SK-N-SH (cell line): ENCODE measurements around the gene SRBD1.

Experiments
- EP300 ChIP-seq, 2 experiments: IDR thresholded peaks; 2 replicates each; pipeline versions ENCODE4 v1.4.0 to v1.6.1; 2012; ENCODE audit warnings: borderline replicate concordance in 1 of 2, low read depth in 1 of 2, low read length in 1 of 2
- EZH2phosphoT487 ChIP-seq: fragments of 200-600 bp; sonication (generic); IDR thresholded peaks from 2 replicates; pipeline ENCODE4 v1.6.1; 2017; ENCODE audit warnings: low read depth, mixed run types, mild to moderate bottlenecking, antibody characterized with exemption, moderate library complexity, borderline replicate concordance
- RFX5 ChIP-seq: IDR thresholded peaks from 2 replicates; pipeline ENCODE4 v1.6.1; 2012; ENCODE audit warnings: mild to moderate bottlenecking, improper control_type of control experiment, low read length
- TCF12 ChIP-seq: IDR thresholded peaks from 2 replicates; pipeline ENCODE4 v1.4.0; 2012
- ZBTB33 ChIP-seq: IDR thresholded peaks from 2 replicates; pipeline ENCODE4 v1.4.0; 2012; ENCODE audit warnings: low read depth, borderline replicate concordance
- TF ChIP-seq, protein P1 (sequence below): fragments of 200-600 bp; sonication (generic); IDR thresholded peaks from 2 replicates; pipeline ENCODE4 v1.6.1; 2017; ENCODE audit warnings: antibody characterized with exemption, mild to moderate bottlenecking, moderate library complexity

DNA sequence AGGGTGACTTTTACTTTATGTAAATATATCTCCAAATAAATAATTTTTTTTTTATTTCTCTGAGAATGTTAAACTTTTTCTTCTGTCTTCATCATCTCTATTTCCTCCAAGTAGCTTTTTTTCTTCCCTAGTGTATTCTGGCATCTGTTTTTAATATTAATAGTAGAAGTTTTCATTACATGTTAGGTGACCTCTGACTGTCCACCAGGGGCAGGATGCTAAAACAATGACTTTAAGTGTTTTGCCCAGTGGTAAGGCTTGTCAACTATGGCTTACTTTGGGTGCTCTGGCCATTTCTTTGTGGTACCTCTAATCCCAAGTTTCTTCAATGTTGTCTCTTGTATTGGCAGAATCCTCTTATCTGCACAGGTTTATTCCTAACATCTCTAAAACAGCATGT, 127.1 kb downstream of the SRBD1 start:
- TF ChIP-seq, protein P1, sequence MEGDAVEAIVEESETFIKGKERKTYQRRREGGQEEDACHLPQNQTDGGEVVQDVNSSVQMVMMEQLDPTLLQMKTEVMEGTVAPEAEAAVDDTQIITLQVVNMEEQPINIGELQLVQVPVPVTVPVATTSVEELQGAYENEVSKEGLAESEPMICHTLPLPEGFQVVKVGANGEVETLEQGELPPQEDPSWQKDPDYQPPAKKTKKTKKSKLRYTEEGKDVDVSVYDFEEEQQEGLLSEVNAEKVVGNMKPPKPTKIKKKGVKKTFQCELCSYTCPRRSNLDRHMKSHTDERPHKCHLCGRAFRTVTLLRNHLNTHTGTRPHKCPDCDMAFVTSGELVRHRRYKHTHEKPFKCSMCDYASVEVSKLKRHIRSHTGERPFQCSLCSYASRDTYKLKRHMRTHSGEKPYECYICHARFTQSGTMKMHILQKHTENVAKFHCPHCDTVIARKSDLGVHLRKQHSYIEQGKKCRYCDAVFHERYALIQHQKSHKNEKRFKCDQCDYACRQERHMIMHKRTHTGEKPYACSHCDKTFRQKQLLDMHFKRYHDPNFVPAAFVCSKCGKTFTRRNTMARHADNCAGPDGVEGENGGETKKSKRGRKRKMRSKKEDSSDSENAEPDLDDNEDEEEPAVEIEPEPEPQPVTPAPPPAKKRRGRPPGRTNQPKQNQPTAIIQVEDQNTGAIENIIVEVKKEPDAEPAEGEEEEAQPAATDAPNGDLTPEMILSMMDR, result peak; percentile 67
- TF ChIP-seq EP300 (IDR thresholded peaks at IDR 0.05; ENCODE audit: borderline replicate concordance in 1 of 2, low read depth in 1 of 2, low read length in 1 of 2) (no peak), EZH2phosphoT487 (no peak), TCF12 (peak; percentile 75), RFX5 (no peak), ZBTB33 (no peak)
